Naive thymus-derived CD4-positive, alpha-beta T cell (primary cell): ENCODE results near the gene EFHC1. TPM values are rescaled to one million over a fixed set of nuclear protein-coding genes. Genes with fewer than 3 reads are reported as not detected.

ENCODE experiments used
- ATAC-seq: fragments of 150-1000 bp; cut with Tn5 transposase; 2 replicates; pipeline ENCODE4 v1.10.0; 2021; ENCODE audit warnings: mild to moderate bottlenecking, moderate library complexity
- CTCF ChIA-PET: fragments of 350-600 bp; sonication (Branson Sonifier 250); formaldehyde crosslinking; loops from one replicate; lab custom pipeline; 2021; ENCODE audit warnings: antibody characterized with exemption; lab: Charles Lee
- POLR2A ChIA-PET: fragments of 350-600 bp; sonication (Branson Sonifier 250); formaldehyde crosslinking; loops from one replicate; lab custom pipeline; 2021; ENCODE audit warnings: antibody characterized with exemption, inconsistent platforms; lab: Charles Lee
- DNase-seq, 9 donors: peaks; one replicate each; pipeline versions ENCODE4 v3.0.0 to v3.0.0-alpha.2; 2020 to 2022; ENCODE audit warnings: mixed read lengths in 1 of 9
- H3K27ac ChIP-seq: one replicate; pipeline ENCODE4 v1.7.0; 2013; ENCODE audit warnings: mild to moderate bottlenecking, low read depth, low read length, moderate library complexity
- H3K27me3 ChIP-seq, 2 donors: one replicate each; pipeline ENCODE4 v1.7.0; 2013; ENCODE audit warnings: low read length in 2 of 2, mild to moderate bottlenecking in 2 of 2, moderate library complexity in 2 of 2; ENCODE audit not compliant: control insufficient read depth in 2 of 2, insufficient read depth in 2 of 2
- H3K36me3 ChIP-seq, 3 experiments: 1 replicate in 2 of 3; 2 replicates in 1 of 3; pipeline ENCODE4 v1.7.0; 2013; ENCODE audit warnings: low read length in 3 of 3, mild to moderate bottlenecking in 3 of 3, moderate library complexity in 1 of 3; ENCODE audit not compliant: insufficient read depth in 3 of 3, control insufficient read depth in 2 of 3
- H3K4me1 ChIP-seq, 2 donors: one replicate each; pipeline ENCODE4 v1.7.0; 2013; ENCODE audit warnings: low read length in 2 of 2, mild to moderate bottlenecking in 2 of 2, moderate library complexity in 1 of 2; ENCODE audit not compliant: control insufficient read depth in 2 of 2, insufficient read depth in 2 of 2
- H3K4me3 ChIP-seq: 2 replicates; pipeline ENCODE4 v1.7.0; 2013; ENCODE audit warnings: mild to moderate bottlenecking, low read length
- H3K9me3 ChIP-seq, 3 experiments: 1 replicate in 2 of 3; 2 replicates in 1 of 3; pipeline ENCODE4 v1.7.0; 2013; ENCODE audit warnings: low read length in 3 of 3; ENCODE audit not compliant: control insufficient read depth in 2 of 3
- H3K27ac Mint-ChIP-seq, 9 donors: one replicate each; pipeline ENCODE4 v1.8.0; 2020 to 2022; ENCODE audit warnings: mixed read lengths in 9 of 9, mild to moderate bottlenecking in 8 of 9, moderate library complexity in 5 of 9, inconsistent platforms in 2 of 9
- H3K27me3 Mint-ChIP-seq, 5 donors: one replicate each; pipeline ENCODE4 v1.8.0; 2021 to 2022; ENCODE audit warnings: mixed read lengths in 5 of 5, mild to moderate bottlenecking in 1 of 5
- H3K36me3 Mint-ChIP-seq, 5 donors: one replicate each; pipeline ENCODE4 v1.8.0; 2020 to 2022; ENCODE audit warnings: mixed read lengths in 5 of 5, mild to moderate bottlenecking in 3 of 5, inconsistent platforms in 1 of 5
- H3K4me1 Mint-ChIP-seq, 7 donors: one replicate each; pipeline ENCODE4 v1.8.0; 2020 to 2022; ENCODE audit warnings: mixed read lengths in 7 of 7, mild to moderate bottlenecking in 3 of 7, inconsistent platforms in 1 of 7
- H3K4me3 Mint-ChIP-seq, 10 donors: one replicate each; pipeline ENCODE4 v1.8.0; 2020 to 2022; ENCODE audit warnings: mild to moderate bottlenecking in 10 of 10, mixed read lengths in 10 of 10, moderate library complexity in 6 of 10, inconsistent platforms in 2 of 10
- H3K9me3 Mint-ChIP-seq, 11 donors: one replicate each; pipeline ENCODE4 v1.8.0; 2020 to 2022; ENCODE audit warnings: mixed read lengths in 11 of 11, mild to moderate bottlenecking in 4 of 11, inconsistent platforms in 1 of 11, moderate library complexity in 1 of 11
- intact Hi-C, 2 donors: fragments of 100-400 bp; cut with micrococcal nuclease; formaldehyde crosslinking; loops; one replicate each; pipeline ENCODE4 v1.15.1; 2023
- polyA plus RNA-seq, 2 donors: library from polyadenylated mRNA; unstranded; fragments of 300-500 nt; fragmentation: Illumina TruSeq; gene quantifications; one replicate each; pipeline ENCODE4 v1.2.3, GENCODE V29; 2021
- total RNA-seq, 6 experiments: library from RNA in 5 of 6; stranded (reverse) in 5 of 6; gene quantifications; 1 replicate in 5 of 6; 2 replicates in 1 of 6; pipeline ENCODE4 v1.2.3 and lab custom pipeline; 2021 to 2026

EFHC1 gene
- total and polyA plus RNA-seq, 7 experiments from 2014 or later = 1.9 to 13.8 (median 5.8) TPM

- Mint-ChIP-seq H3K27ac (peak overlapping the region in 7 of 9 donors; percentile 43 to 100 (median 67)), H3K36me3 (peaks cover 10 to 30% (median 23%) of the 10 kb centered on the region in 5 donors), H3K4me1 (peaks cover 11 to 91% (median 62%) of the 10 kb centered on the region in 7 donors), H3K27me3 (no peaks in the 10 kb centered on the region), H3K9me3 (no peaks in the 10 kb centered on the region), H3K4me3 (peak overlapping the region in 1 of 10 donors; percentile 12)
- CTCF ChIA-PET = interaction anchor here (0.6 to 9.3 kb wide), 4 partner anchors 12 to 196 kb away, joined by 3 to 83 read pairs (median 14); partner anchors contain the start of genes EFHC1 and MCM3
- peaks cover 0 to 17% of the 10 kb centered on the region in 2 donors for H3K4me1 ChIP-seq
- H3K27me3 ChIP-seq = no peaks in the 10 kb centered on the region
- H3K4me3 ChIP-seq = no peak overlapping the region
- POLR2A ChIA-PET = interaction anchor here (0.9 to 2.3 kb wide), 6 partner anchors 12 to 120 kb away, joined by 3 to 10 read pairs (median 6); partner anchors contain the start of genes EFHC1, MCM3 and PAQR8
- no peak for ATAC-seq
- no peaks in the 10 kb centered on the region for H3K9me3 ChIP-seq
- DNase-seq = no peak
- H3K27ac ChIP-seq = peak overlapping the region; percentile 4
- peaks cover 5 to 28% (median 10%) of the 10 kb centered on the region in 3 experiments for H3K36me3 ChIP-seq
- intact Hi-C loops = loop anchor here in 1 of 2 donors (5.0 kb wide), 1 partner anchor 662 kb away; the partner anchor contains the start of gene FBXO9
Observed at GRCh38 chr6:52405243-52405642, 14.9 kb upstream of the EFHC1 start.

GRCh38 chr6:52407467-52407866, 12.7 kb upstream of the EFHC1 start:
- no peak overlapping the region for H3K4me3 ChIP-seq
- H3K27me3 ChIP-seq = no peaks in the 10 kb centered on the region
- H3K9me3 ChIP-seq = no peaks in the 10 kb centered on the region
- Mint-ChIP-seq H3K9me3 (no peaks in the 10 kb centered on the region), H3K4me3 (no peak overlapping the region), H3K36me3 (peaks cover 10 to 30% (median 23%) of the 10 kb centered on the region in 5 donors), H3K4me1 (peaks cover 7 to 81% (median 56%) of the 10 kb centered on the region in 7 donors), H3K27ac (peak overlapping the region in 7 of 9 donors; percentile 20 to 79 (median 59)), H3K27me3 (peaks cover 0 to under 1% (median 0%) of the 10 kb centered on the region in 5 donors)
- DNase-seq = peak in 5 of 9 donors; percentile 27 to 52 (median 43)
- ChIA-PET POLR2A (interaction anchor here (0.7 to 1.1 kb wide), 5 partner anchors 11 to 660 kb away, joined by 3 read pairs; no protein-coding TSS in a partner anchor), CTCF (interaction anchor here (0.7 to 9.3 kb wide), 10 partner anchors 10 to 1295 kb away, joined by 3 to 83 read pairs (median 4); partner anchors contain the start of gene EFHC1)
- H3K4me1 ChIP-seq = no peaks in the 10 kb centered on the region
- peak; percentile 84 for ATAC-seq
- no peak overlapping the region for H3K27ac ChIP-seq
- H3K36me3 ChIP-seq = peaks cover 5 to 28% (median 10%) of the 10 kb centered on the region in 3 experiments
- intact Hi-C loops = loop anchor here (1.0 to 5.0 kb wide), 3 partner anchors 8 to 660 kb away; partner anchors contain the start of gene FBXO9 (in 1 of the 2)

GRCh38 chr6:52409499-52409898, 10.6 kb upstream of the EFHC1 start:
- Mint-ChIP-seq H3K27ac (peak overlapping the region in 8 of 9 donors; percentile 10 to 87 (median 55)), H3K4me3 (no peak overlapping the region), H3K27me3 (peaks cover 0 to 9% (median 0%) of the 10 kb centered on the region in 5 donors), H3K4me1 (peaks cover 7 to 68% (median 44%) of the 10 kb centered on the region in 7 donors), H3K9me3 (no peaks in the 10 kb centered on the region), H3K36me3 (peaks cover 3 to 11% (median 9%) of the 10 kb centered on the region in 5 donors)
- H3K4me3 ChIP-seq = no peak overlapping the region
- no peak for DNase-seq
- no peaks in the 10 kb centered on the region for H3K27me3 ChIP-seq
- no peak overlapping the region for H3K27ac ChIP-seq
- H3K9me3 ChIP-seq = no peaks in the 10 kb centered on the region
- peaks cover 0 to 10% (median 0%) of the 10 kb centered on the region in 3 experiments for H3K36me3 ChIP-seq
- no peaks in the 10 kb centered on the region for H3K4me1 ChIP-seq
- intact Hi-C loops = loop anchor here in 1 of 2 donors (5.0 kb wide), 1 partner anchor 658 kb away; the partner anchor contains the start of gene FBXO9
- ATAC-seq = no peak
- POLR2A ChIA-PET = interaction anchor here (1.0 to 1.2 kb wide), 2 partner anchors 10 kb away, joined by 3 to 4 read pairs; partner anchors contain the start of gene EFHC1
- CTCF ChIA-PET = interaction anchor here (0.9 to 1.4 kb wide), 5 partner anchors 9 to 258 kb away, joined by 3 to 6 read pairs (median 4); no protein-coding TSS in a partner anchor

- Histone ChIP-seq H3K27ac (peak overlapping the region; percentile 30), H3K27me3 (no peaks in the 10 kb centered on the region), H3K4me1 (no peaks in the 10 kb centered on the region), H3K36me3 (no peaks in the 10 kb centered on the region), H3K4me3 (no peak overlapping the region), H3K9me3 (no peaks in the 10 kb centered on the region)
- intact Hi-C loops = no loop called here
- H3K4me3 Mint-ChIP-seq = no peak overlapping the region
- ChIA-PET CTCF (interaction anchor here (1.1 kb wide), 1 partner anchor 124 kb away, joined by 3 read pairs; no protein-coding TSS in a partner anchor), POLR2A (no interaction called here)
- peaks cover 0 to 3% (median 2%) of the 10 kb centered on the region in 5 donors for H3K36me3 Mint-ChIP-seq
- no peak for ATAC-seq
- H3K4me1 Mint-ChIP-seq = peaks cover 4 to 64% (median 44%) of the 10 kb centered on the region in 7 donors
- H3K9me3 Mint-ChIP-seq = no peaks in the 10 kb centered on the region
- peaks cover 0 to 9% (median 0%) of the 10 kb centered on the region in 5 donors for H3K27me3 Mint-ChIP-seq
- peak overlapping the region in 7 of 9 donors; percentile 39 to 87 (median 68) for H3K27ac Mint-ChIP-seq
- no peak for DNase-seq
Observed at GRCh38 chr6:52410979-52411378, 9.2 kb upstream of the EFHC1 start.

- Mint-ChIP-seq H3K9me3 (no peaks in the 10 kb centered on the region), H3K4me3 (no peak overlapping the region), H3K4me1 (peaks cover 8 to 70% (median 49%) of the 10 kb centered on the region in 7 donors), H3K27ac (peak overlapping the region in 5 of 9 donors; percentile 45 to 87 (median 60)), H3K27me3 (peaks cover 0 to 9% (median 0%) of the 10 kb centered on the region in 5 donors), H3K36me3 (peaks cover 0 to 3% (median 0%) of the 10 kb centered on the region in 5 donors)
- POLR2A ChIA-PET = interaction anchor here (0.8 kb wide), 1 partner anchor 230 kb away, joined by 3 read pairs; no protein-coding TSS in a partner anchor
- H3K27ac ChIP-seq = no peak overlapping the region
- H3K36me3 ChIP-seq = no peaks in the 10 kb centered on the region
- intact Hi-C loops = no loop called here
- peaks cover 0 to 6% of the 10 kb centered on the region in 2 donors for H3K4me1 ChIP-seq
- H3K27me3 ChIP-seq = no peaks in the 10 kb centered on the region
- no peak for DNase-seq
- H3K9me3 ChIP-seq = no peaks in the 10 kb centered on the region
- no peak overlapping the region for H3K4me3 ChIP-seq
- CTCF ChIA-PET = no interaction called here
- no peak for ATAC-seq
Observed at GRCh38 chr6:52411911-52412310, 8.2 kb upstream of the EFHC1 start.

- Histone ChIP-seq H3K27me3 (no peaks in the 10 kb centered on the region), H3K27ac (no peak overlapping the region), H3K4me1 (peaks cover 6 to 13% of the 10 kb centered on the region in 2 donors), H3K4me3 (peak overlapping the region; percentile 2), H3K9me3 (no peaks in the 10 kb centered on the region), H3K36me3 (peaks cover 0 to 3% (median 0%) of the 10 kb centered on the region in 3 experiments)
- DNase-seq (no peak), ATAC-seq (no peak)
- H3K4me3 Mint-ChIP-seq = peak overlapping the region in 3 of 10 donors; percentile 6 to 30 (median 25)
- H3K4me1 Mint-ChIP-seq = peaks cover 13 to 48% (median 40%) of the 10 kb centered on the region in 7 donors
- peak overlapping the region in 2 of 9 donors; percentile 2 to 75 for H3K27ac Mint-ChIP-seq
- intact Hi-C loops = loop anchor here in 1 of 2 donors (5.0 kb wide), 2 partner anchors 77 to 182 kb away; no protein-coding TSS in a partner anchor
- no peaks in the 10 kb centered on the region for H3K9me3 Mint-ChIP-seq
- H3K36me3 Mint-ChIP-seq = no peaks in the 10 kb centered on the region
- ChIA-PET CTCF (interaction anchor here (0.6 to 7.0 kb wide), 10 partner anchors 11 to 250 kb away, joined by 3 to 83 read pairs (median 6); partner anchors contain the start of genes MCM3 and PAQR8), POLR2A (interaction anchor here (0.6 to 3.3 kb wide), 8 partner anchors 14 to 1132 kb away, joined by 3 to 20 read pairs (median 4); no protein-coding TSS in a partner anchor)
- peaks cover 0 to 9% (median 0%) of the 10 kb centered on the region in 5 donors for H3K27me3 Mint-ChIP-seq
Observed at GRCh38 chr6:52415333-52415732, 4.8 kb upstream of the EFHC1 start.
